ENCODE results near the gene BMP4.

Gene BMP4

GRCh38 chr14:53946404-53947093, 10.1 kb downstream of the BMP4 start:
- H3K4me3 ChIP-seq (ENCODE audit: low read length): peak overlapping the region; percentile 35
- no peak for TF ChIP-seq CTCF (conservative IDR thresholded peaks at IDR 0.05; ENCODE audit: low read depth, low read length)
- DNase-seq (ENCODE audit: low read depth): no peak

DNA sequence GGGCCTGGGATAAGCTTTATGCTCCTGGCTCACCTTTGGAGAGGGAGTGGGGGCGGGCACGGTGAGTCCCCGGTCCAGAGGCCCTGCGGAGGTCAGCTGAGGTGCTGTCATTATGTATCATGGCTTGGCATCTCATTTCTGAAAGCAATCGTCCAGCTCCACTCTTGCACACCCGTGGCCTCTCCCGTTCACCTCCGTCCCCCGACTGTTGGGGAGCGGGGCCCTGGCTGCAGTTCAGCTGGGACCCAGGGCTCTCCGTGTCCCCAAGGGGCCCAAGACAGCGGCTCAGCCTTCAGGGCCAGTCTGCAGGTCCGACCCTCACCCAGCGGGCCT, 10.6 kb downstream of the BMP4 start:
- peak overlapping the region; percentile 35 for H3K4me3 ChIP-seq (ENCODE audit: low read length)
- no peak for TF ChIP-seq CTCF (conservative IDR thresholded peaks at IDR 0.05; ENCODE audit: low read depth, low read length)
- DNase-seq (ENCODE audit: low read depth): no peak

GRCh38 chr14:53943751-53944083, 12.9 kb downstream of the BMP4 start:
- TF ChIP-seq CTCF (conservative IDR thresholded peaks at IDR 0.05; ENCODE audit: low read depth, low read length): no peak

GRCh38 chr14:53942970-53943750, 13.5 kb downstream of the BMP4 start:
- no peak for TF ChIP-seq CTCF (conservative IDR thresholded peaks at IDR 0.05; ENCODE audit: low read depth, low read length)
- DNase-seq (ENCODE audit: low read depth): no peak
- no peak overlapping the region for H3K4me3 ChIP-seq (ENCODE audit: low read length)

More at GRCh38 chr14:53943751-53944083, 12.9 kb downstream of the BMP4 start:
- no peak overlapping the region for H3K4me3 ChIP-seq (ENCODE audit: low read length)
- no peak for DNase-seq (ENCODE audit: low read depth)

- DNase-seq (ENCODE audit: low read depth): no peak
Observed at GRCh38 chr14:53938136-53938837, 18.3 kb downstream of the BMP4 start.

GRCh38 chr14:53934778-53935414, 21.7 kb downstream of the BMP4 start:
- DNase-seq (ENCODE audit: low read depth): no peak
- no peak overlapping the region for H3K4me3 ChIP-seq (ENCODE audit: low read length)
- no peak for TF ChIP-seq CTCF (conservative IDR thresholded peaks at IDR 0.05; ENCODE audit: low read depth, low read length)

More at GRCh38 chr14:53938136-53938837, 18.3 kb downstream of the BMP4 start:
- H3K4me3 ChIP-seq (ENCODE audit: low read length): no peak overlapping the region
- TF ChIP-seq CTCF (conservative IDR thresholded peaks at IDR 0.05; ENCODE audit: low read depth, low read length): no peak

All from retinal pigment epithelial cell (primary cell).